B cell (primary cell): Measurements from ENCODE around the gene NUBPL.

Experiments
- CTCF ChIP-seq: fragments of 200-600 bp; IDR thresholded peaks from one replicate; pipeline ENCODE4 v1.8.0; 2022; ENCODE audit warnings: antibody characterized with exemption, mild to moderate bottlenecking
- EZH2 ChIP-seq: IDR thresholded peaks from 2 replicates; pipeline ENCODE4 v1.6.1; 2012; ENCODE audit warnings: borderline replicate concordance, low read depth, mild to moderate bottlenecking, moderate library complexity, low read length; ENCODE audit not compliant: insufficient read depth, poor library complexity, severe bottlenecking

- no peak for TF ChIP-seq EZH2
- TF ChIP-seq CTCF: no peak
These were observed 5.0 kb upstream of the NUBPL start for GRCh38 chr14:31556191-31556590.
